ENCODE results near the gene UGT1A1. TPM values are rescaled to one million over a fixed set of nuclear protein-coding genes. Genes with fewer than 3 reads are reported as not detected.

The UGT1A1 gene
- total and polyA plus RNA-seq, 9 of the 15 experiments (the other 6 are each of a cell fraction or from before 2014, with no cell fraction given), result not detected

- no peak overlapping the region for H3K4me2 ChIP-seq (ENCODE audit: insufficient read depth, low read length)
- intact Hi-C loops (cut with micrococcal nuclease), result loop anchor here (10.0 kb wide), 1 partner anchor 128 kb away; no protein-coding TSS in a partner anchor
- no peak overlapping the region for H3K9ac ChIP-seq (ENCODE audit: insufficient read depth in 1 of 2, low read depth in 2 of 2, low read length in 2 of 2)
- H2AFZ ChIP-seq (ENCODE audit: low read depth, low read length), result no peak overlapping the region
- H3K4me1 ChIP-seq (replicated peaks in 1 of 2; ENCODE audit: control insufficient read depth in 2 of 2, insufficient read depth in 2 of 2, low read length in 2 of 2), result 0 out of 5 replicates have a peak, but pooled peaks cover 0 to 3% of the 10 kb centered on the region in 2 experiments
- WGBS (ENCODE audit: insufficient coverage, low coverage, missing lambda C conversion rate), result 2% methylated on average over 7 of the region's 7 CpGs
- in situ Hi-C loops (cut with MboI), result no loop called here
- H3K27ac ChIP-seq (ENCODE audit: extremely low read depth, low read depth, low read length), result no peak overlapping the region
- H3K4me3 ChIP-seq, result no peak overlapping the region
- no peaks in the 10 kb centered on the region for H3K9me3 ChIP-seq (replicated peaks; ENCODE audit: control insufficient read depth, insufficient read depth, low read depth, low read length)
- H3K36me3 ChIP-seq (ENCODE audit: control insufficient read depth, insufficient read depth, low read length), result no peaks in the 10 kb centered on the region
- ATAC-seq (no peak), DNase-seq (ENCODE audit: extremely low read depth in 1 of 4, low spot score in 3 of 4) (no peak), FAIRE-seq (no peak)
- no peaks in the 10 kb centered on the region for H3K9me1 ChIP-seq (ENCODE audit: control insufficient read depth, insufficient read depth, low read length)
- CTCF ChIA-PET (ENCODE audit: low intra/inter-chr PET ratio), result no interaction called here
- POLR2A ChIA-PET, result no interaction called here
- no TSS peak for BruUV-seq (replicated peaks)
- H4K20me1 ChIP-seq (replicated peaks; ENCODE audit: control insufficient read depth, insufficient read depth, low read length), result no peaks in the 10 kb centered on the region
- H3K79me2 ChIP-seq (ENCODE audit: control insufficient read depth, insufficient read depth, low read length), result no peaks in the 10 kb centered on the region
- TF ChIP-seq SMARCC2 (IDR thresholded peaks at IDR 0.05; ENCODE audit: low read depth) (no peak), CAMTA2 (CRISPR knock-in tag; conservative IDR thresholded peaks at IDR 0.05) (no peak), RUNX1 (IDR thresholded peaks at IDR 0.05; ENCODE audit: low read depth) (no peak), GTF2B (IDR thresholded peaks at IDR 0.05; ENCODE audit: extremely low read depth, insufficient read length) (no peak), ELK3 (CRISPR knock-in tag; IDR thresholded peaks at IDR 0.05) (no peak), TAL1 (IDR thresholded peaks at IDR 0.05) (no peak), NUFIP1 (IDR thresholded peaks at IDR 0.05; ENCODE audit: partially characterized antibody) (no peak), NCOA6 (IDR thresholded peaks at IDR 0.05) (no peak), USF2 (CRISPR knock-in tag; IDR thresholded peaks at IDR 0.05) (no peak), FOXO4 (CRISPR knock-in tag; IDR thresholded peaks at IDR 0.05) (no peak), POLR3G (IDR thresholded peaks at IDR 0.05; ENCODE audit: extremely low read depth, insufficient read length, insufficient replicate concordance) (no peak)
- peaks cover 0 to 20% of the 10 kb centered on the region in 2 experiments; a peak in 2 of 5 replicates for H3K27me3 ChIP-seq (ENCODE audit: control insufficient read depth in 2 of 2, insufficient read depth in 2 of 2, low read length in 2 of 2)
Measured at GRCh38 chr2:233713262-233713615, 46.8 kb upstream of the UGT1A1 start.
